ENCODE results near the gene TRPM3. TPM values are rescaled to one million over a fixed set of nuclear protein-coding genes. Genes with fewer than 3 reads are reported as not detected.

Gene TRPM3
- polyA plus RNA-seq, 3 donors, result not detected

DNA sequence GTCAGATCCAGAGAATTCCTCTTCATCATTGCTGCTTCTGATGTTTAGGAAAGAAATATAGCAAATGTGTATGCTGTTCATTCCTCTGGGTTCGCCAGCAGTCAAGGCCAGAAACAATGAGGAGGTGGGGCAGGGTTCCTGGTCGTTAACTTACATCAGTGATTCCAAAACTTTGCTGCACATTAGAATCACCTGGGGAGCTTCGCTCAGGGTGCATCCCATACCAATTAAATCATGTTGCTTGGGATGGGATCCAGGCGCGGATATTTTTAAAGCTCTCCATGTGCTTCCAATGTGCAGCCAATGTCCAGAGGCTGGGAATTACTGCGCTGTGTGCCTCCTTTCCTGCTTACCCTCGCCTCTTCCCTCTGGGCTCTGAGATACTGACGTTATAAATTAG is 479.1 kb downstream of the TRPM3 start:
- no peak overlapping the region for H3K9ac ChIP-seq (ENCODE audit: insufficient read depth, low read length, poor library complexity, severe bottlenecking)
- no peaks in the 10 kb centered on the region for H3K36me3 Mint-ChIP-seq
- intact Hi-C loops (cut with micrococcal nuclease), result no loop called here
- no peak overlapping the region for H3K4me3 Mint-ChIP-seq
- H3K27ac ChIP-seq (ENCODE audit: low read depth in 1 of 2, low read length in 2 of 2), result no peak overlapping the region
- no peaks in the 10 kb centered on the region for H3K4me1 ChIP-seq (ENCODE audit: control insufficient read depth in 1 of 2, insufficient read depth in 2 of 2, low read length in 2 of 2)
- H2AFZ ChIP-seq (ENCODE audit: insufficient read depth, low read depth, low read length, poor library complexity, severe bottlenecking), result no peak overlapping the region
- H3K36me3 ChIP-seq (replicated peaks in 1 of 2; ENCODE audit: control insufficient read depth in 1 of 2, insufficient read depth in 2 of 2, low read length in 2 of 2), result no peaks in the 10 kb centered on the region
- no peaks in the 10 kb centered on the region for H3K9me3 ChIP-seq (replicated peaks in 1 of 2; ENCODE audit: control insufficient read depth in 1 of 2, insufficient read depth in 1 of 2, low read length in 2 of 2)
- no peak overlapping the region for H3K27ac Mint-ChIP-seq
- H3K27me3 ChIP-seq (ENCODE audit: control insufficient read depth in 2 of 2, insufficient read depth in 2 of 2, low read length in 2 of 2), result no peaks in the 10 kb centered on the region
- no peak overlapping the region for H3K4me3 ChIP-seq (replicated peaks in 1 of 3; ENCODE audit: low read depth in 2 of 3, low read length in 3 of 3)
- no peaks in the 10 kb centered on the region for H3K27me3 Mint-ChIP-seq (ENCODE audit: low read depth in 3 of 3)
- no peak for DNase-seq
- H3K4me2 ChIP-seq (replicated peaks; ENCODE audit: extremely low read depth, low read length, poor library complexity, severe bottlenecking), result no peak overlapping the region
- H3K4me1 Mint-ChIP-seq, result no peaks in the 10 kb centered on the region
- no peaks in the 10 kb centered on the region for H3K79me2 ChIP-seq (ENCODE audit: insufficient read depth, low read length)
- peaks cover 0 to 2% (median 0%) of the 10 kb centered on the region in 7 donors for H3K9me3 Mint-ChIP-seq
- 90% methylated on average over 8 of the region's 8 CpGs for WGBS (ENCODE audit: insufficient coverage)
- no peaks in the 10 kb centered on the region for H4K20me1 ChIP-seq (ENCODE audit: insufficient read depth, low read length)
- TF ChIP-seq, protein P1, sequence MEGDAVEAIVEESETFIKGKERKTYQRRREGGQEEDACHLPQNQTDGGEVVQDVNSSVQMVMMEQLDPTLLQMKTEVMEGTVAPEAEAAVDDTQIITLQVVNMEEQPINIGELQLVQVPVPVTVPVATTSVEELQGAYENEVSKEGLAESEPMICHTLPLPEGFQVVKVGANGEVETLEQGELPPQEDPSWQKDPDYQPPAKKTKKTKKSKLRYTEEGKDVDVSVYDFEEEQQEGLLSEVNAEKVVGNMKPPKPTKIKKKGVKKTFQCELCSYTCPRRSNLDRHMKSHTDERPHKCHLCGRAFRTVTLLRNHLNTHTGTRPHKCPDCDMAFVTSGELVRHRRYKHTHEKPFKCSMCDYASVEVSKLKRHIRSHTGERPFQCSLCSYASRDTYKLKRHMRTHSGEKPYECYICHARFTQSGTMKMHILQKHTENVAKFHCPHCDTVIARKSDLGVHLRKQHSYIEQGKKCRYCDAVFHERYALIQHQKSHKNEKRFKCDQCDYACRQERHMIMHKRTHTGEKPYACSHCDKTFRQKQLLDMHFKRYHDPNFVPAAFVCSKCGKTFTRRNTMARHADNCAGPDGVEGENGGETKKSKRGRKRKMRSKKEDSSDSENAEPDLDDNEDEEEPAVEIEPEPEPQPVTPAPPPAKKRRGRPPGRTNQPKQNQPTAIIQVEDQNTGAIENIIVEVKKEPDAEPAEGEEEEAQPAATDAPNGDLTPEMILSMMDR (IDR thresholded peaks at IDR 0.05), result no peak

DNA sequence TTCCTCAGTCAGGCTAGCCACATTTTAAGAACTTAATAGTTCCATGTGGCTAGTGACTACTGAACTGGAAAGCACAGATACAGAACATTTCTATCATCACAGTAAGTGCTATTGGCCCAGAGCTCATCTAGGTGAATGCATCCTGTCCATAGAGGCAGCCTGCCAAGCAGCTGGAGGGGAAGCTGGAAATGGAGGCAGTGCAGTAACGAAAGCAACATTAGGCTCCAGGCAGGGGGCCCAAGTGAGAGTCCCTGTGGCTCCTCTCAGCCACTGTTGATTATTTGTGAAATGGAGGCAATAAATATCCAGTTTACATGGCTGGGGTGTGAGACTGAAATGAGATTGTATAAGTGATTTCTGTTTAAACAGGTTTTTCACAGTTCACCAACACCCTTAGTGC is 479.8 kb downstream of the TRPM3 start:
- no peak overlapping the region for H3K27ac ChIP-seq (ENCODE audit: low read depth in 1 of 2, low read length in 2 of 2)
- no peaks in the 10 kb centered on the region for H3K36me3 ChIP-seq (replicated peaks in 1 of 2; ENCODE audit: control insufficient read depth in 1 of 2, insufficient read depth in 2 of 2, low read length in 2 of 2)
- TF ChIP-seq, protein P1 (IDR thresholded peaks at IDR 0.05), result no peak
- 57% methylated on average over 1 of the region's 1 CpG for WGBS (ENCODE audit: insufficient coverage)
- Mint-ChIP-seq H3K4me1 (no peaks in the 10 kb centered on the region), H3K36me3 (no peaks in the 10 kb centered on the region), H3K27me3 (ENCODE audit: low read depth in 3 of 3) (no peaks in the 10 kb centered on the region), H3K4me3 (no peak overlapping the region), H3K9me3 (no peaks in the 10 kb centered on the region), H3K27ac (no peak overlapping the region)
- no peak overlapping the region for H3K4me3 ChIP-seq (replicated peaks in 1 of 3; ENCODE audit: low read depth in 2 of 3, low read length in 3 of 3)
- H2AFZ ChIP-seq (ENCODE audit: insufficient read depth, low read depth, low read length, poor library complexity, severe bottlenecking), result no peak overlapping the region
- H3K27me3 ChIP-seq (ENCODE audit: control insufficient read depth in 2 of 2, insufficient read depth in 2 of 2, low read length in 2 of 2), result no peaks in the 10 kb centered on the region
- H3K79me2 ChIP-seq (ENCODE audit: insufficient read depth, low read length), result no peaks in the 10 kb centered on the region
- no peaks in the 10 kb centered on the region for H3K9me3 ChIP-seq (replicated peaks in 1 of 2; ENCODE audit: control insufficient read depth in 1 of 2, insufficient read depth in 1 of 2, low read length in 2 of 2)
- no peaks in the 10 kb centered on the region for H4K20me1 ChIP-seq (ENCODE audit: insufficient read depth, low read length)
- DNase-seq, result no peak
- H3K4me1 ChIP-seq (ENCODE audit: control insufficient read depth in 1 of 2, insufficient read depth in 2 of 2, low read length in 2 of 2), result no peaks in the 10 kb centered on the region
- H3K9ac ChIP-seq (ENCODE audit: insufficient read depth, low read length, poor library complexity, severe bottlenecking), result no peak overlapping the region
- intact Hi-C loops (cut with micrococcal nuclease), result no loop called here
- H3K4me2 ChIP-seq (replicated peaks; ENCODE audit: extremely low read depth, low read length, poor library complexity, severe bottlenecking), result no peak overlapping the region

Data from CD14-positive monocyte (primary cell).